H1 (cell line): Measurements from ENCODE around the gene ENDOV. TPM values are rescaled to one million over a fixed set of nuclear protein-coding genes. Genes with fewer than 3 reads are reported as not detected.
A peak's percentile ranks its signal among the peaks of the same experiment; 100 is the strongest.

ENCODE experiments used
- CTCF ChIA-PET: fragments of 300-600 bp; sonication (Branson Sonifier 250); formaldehyde crosslinking; loops from one replicate; lab custom pipeline; 2021; ENCODE audit not compliant: partially characterized antibody; lab: Charles Lee
- POLR2A ChIA-PET: fragments of 300-600 bp; sonication (Branson Sonifier 250); formaldehyde crosslinking; loops from one replicate; lab custom pipeline; 2021; ENCODE audit warnings: inconsistent platforms; ENCODE audit not compliant: partially characterized antibody; lab: Charles Lee
- DNase-seq, 2 experiments: peaks; one replicate each; pipeline versions ENCODE4 v3.0.0 to v3.0.0-alpha.2; 2010 to 2022; ENCODE audit warnings: low spot score in 2 of 2, low read depth in 1 of 2, mixed read lengths in 1 of 2
- FAIRE-seq: peaks from 2 replicates; lab custom pipeline; 2011; peaks lifted over from hg19 to GRCh38; lab: Jason Lieb, UNC
- H2AFZ ChIP-seq: 2 replicates; pipeline ENCODE4 v1.8.1; 2012; ENCODE audit warnings: low read length, inconsistent platforms
- H2AK5ac ChIP-seq: 2 replicates; pipeline ENCODE4 v1.6.1; 2013; ENCODE audit warnings: low read depth, low read length
- H2BK120ac ChIP-seq: replicated peaks from 2 replicates; pipeline ENCODE3; 2013; ENCODE audit warnings: low read depth, low read length, inconsistent platforms
- H2BK12ac ChIP-seq: 2 replicates; pipeline ENCODE4 v1.6.1; 2013; ENCODE audit warnings: low read depth, low read length
- H2BK15ac ChIP-seq: 2 replicates; pipeline ENCODE4 v1.6.1; 2013; ENCODE audit warnings: low read length
- H2BK20ac ChIP-seq: 2 replicates; pipeline ENCODE4 v1.6.1; 2013; ENCODE audit warnings: low read length
- H2BK5ac ChIP-seq: 2 replicates; pipeline ENCODE4 v1.6.1; 2013; ENCODE audit warnings: low read depth, low read length
- H3K14ac ChIP-seq: 2 replicates; pipeline ENCODE4 v1.6.1; 2013; ENCODE audit warnings: inconsistent platforms; ENCODE audit not compliant: insufficient read length
- H3K18ac ChIP-seq: 2 replicates; pipeline ENCODE4 v1.6.1; 2013; ENCODE audit warnings: low read length; ENCODE audit errors: extremely low read depth
- H3K23ac ChIP-seq: 2 replicates; pipeline ENCODE4 v1.6.1; 2013; ENCODE audit warnings: inconsistent platforms; ENCODE audit not compliant: insufficient read length
- H3K23me2 ChIP-seq: 2 replicates; pipeline ENCODE4 v1.6.1; 2013; ENCODE audit warnings: low read depth, low read length
- H3K27ac ChIP-seq: 2 replicates; pipeline ENCODE4 v1.6.1; 2011; ENCODE audit warnings: low read depth, low read length, inconsistent platforms
- H3K27me3 ChIP-seq, 4 experiments: replicated peaks in 1 of 4; 1 replicate in 1 of 4; 2 replicates in 3 of 4; pipeline versions ENCODE4 v1.6.1 to v1.8.1; 2011 to 2013; ENCODE audit warnings: low read length in 3 of 4, mild to moderate bottlenecking in 3 of 4, inconsistent platforms in 2 of 4, mixed read lengths in 2 of 4, moderate library complexity in 1 of 4; ENCODE audit not compliant: control insufficient read depth in 3 of 4, insufficient read depth in 3 of 4; ENCODE audit errors: extremely low read depth in 1 of 4
- H3K36me3 ChIP-seq, 4 experiments: 2 replicates each; pipeline versions ENCODE4 v1.6.1 to v1.8.1; 2011 to 2013; ENCODE audit warnings: mild to moderate bottlenecking in 4 of 4, low read length in 3 of 4, moderate library complexity in 2 of 4, control low read depth in 1 of 4, inconsistent platforms in 1 of 4; ENCODE audit not compliant: insufficient read depth in 4 of 4, control insufficient read depth in 2 of 4
- H3K4ac ChIP-seq: replicated peaks from 2 replicates; pipeline ENCODE3; 2013; ENCODE audit warnings: low read length, low read depth, mixed read lengths, inconsistent platforms; ENCODE audit not compliant: insufficient read length
- H3K4me1 ChIP-seq, 4 experiments: replicated peaks in 1 of 4; 1 replicate in 1 of 4; 2 replicates in 3 of 4; pipeline versions ENCODE4 v1.6.1 to v1.8.1; 2011 to 2013; ENCODE audit warnings: low read length in 3 of 4, inconsistent platforms in 2 of 4, mixed read lengths in 1 of 4; ENCODE audit not compliant: insufficient read depth in 4 of 4, control insufficient read depth in 3 of 4
- H3K4me2 ChIP-seq, 2 experiments: 2 replicates each; pipeline versions ENCODE4 v1.6.1 to v1.8.1; 2011 to 2013; ENCODE audit warnings: low read depth in 2 of 2, low read length in 2 of 2, control low read depth in 1 of 2, inconsistent platforms in 1 of 2, mild to moderate bottlenecking in 1 of 2; ENCODE audit not compliant: insufficient read depth in 1 of 2
- H3K4me3 ChIP-seq, 4 experiments: fragments of 200-600, 300-600 bp in 1 of 4; sonication (generic), shearing (Covaris generic), sonication (Bioruptor Twin) in 1 of 4; 2 replicates each; pipeline versions ENCODE4 v1.5.1 to v1.8.1; 2011 to 2016; ENCODE audit warnings: low read length in 4 of 4, low read depth in 3 of 4, control low read depth in 2 of 4, inconsistent platforms in 2 of 4, mild to moderate bottlenecking in 2 of 4, mixed read lengths in 1 of 4, moderate library complexity in 1 of 4; ENCODE audit not compliant: insufficient read depth in 2 of 4; ENCODE audit errors: extremely low read depth in 1 of 4
- H3K56ac ChIP-seq: replicated peaks from 2 replicates; pipeline ENCODE3; 2013; ENCODE audit warnings: low read depth, mild to moderate bottlenecking, mixed read lengths, low read length, inconsistent platforms; ENCODE audit not compliant: insufficient read length
- H3K79me1 ChIP-seq: 2 replicates; pipeline ENCODE4 v1.6.1; 2013; ENCODE audit warnings: low read depth, low read length, control low read depth
- H3K79me2 ChIP-seq, 2 experiments: 2 replicates each; pipeline versions ENCODE4 v1.6.1 to v1.8.1; 2012 to 2013; ENCODE audit warnings: low read length in 2 of 2, mild to moderate bottlenecking in 2 of 2, inconsistent platforms in 1 of 2; ENCODE audit not compliant: insufficient read depth in 2 of 2, control insufficient read depth in 1 of 2
- H3K9ac ChIP-seq, 4 experiments: replicated peaks in 1 of 4; 1 replicate in 1 of 4; 2 replicates in 3 of 4; pipeline versions ENCODE4 v1.6.1 to v1.8.1; 2011 to 2013; ENCODE audit warnings: low read depth in 3 of 4, low read length in 3 of 4, control low read depth in 2 of 4, mild to moderate bottlenecking in 2 of 4, moderate library complexity in 2 of 4, inconsistent platforms in 1 of 4; ENCODE audit errors: extremely low read depth in 1 of 4
- H3K9me3 ChIP-seq, 2 experiments: 2 replicates each; pipeline versions ENCODE4 v1.6.1 to v1.8.1; 2012 to 2013; ENCODE audit warnings: mild to moderate bottlenecking in 2 of 2, moderate library complexity in 2 of 2, control low read depth in 1 of 2, inconsistent platforms in 1 of 2, low read depth in 1 of 2, low read length in 1 of 2, mixed read lengths in 1 of 2; ENCODE audit not compliant: insufficient read depth in 2 of 2
- H4K20me1 ChIP-seq, 2 experiments: replicated peaks in 1 of 2; 2 replicates each; pipeline versions ENCODE3 to v1.8.1; 2011 to 2013; ENCODE audit warnings: inconsistent platforms in 2 of 2, low read length in 2 of 2, mild to moderate bottlenecking in 1 of 2; ENCODE audit not compliant: insufficient read depth in 2 of 2, control insufficient read depth in 1 of 2
- H4K5ac ChIP-seq: 2 replicates; pipeline ENCODE4 v1.6.1; 2013; ENCODE audit warnings: low read length, low read depth, mixed read lengths, inconsistent platforms; ENCODE audit not compliant: insufficient read length
- H4K8ac ChIP-seq: 2 replicates; pipeline ENCODE4 v1.8.0; 2013; ENCODE audit warnings: mild to moderate bottlenecking, moderate library complexity, low read length, inconsistent platforms; ENCODE audit not compliant: insufficient read depth; ENCODE audit errors: extremely low read depth
- H4K91ac ChIP-seq: replicated peaks from 2 replicates; pipeline ENCODE3; 2013; ENCODE audit warnings: low read length, mixed read lengths, inconsistent platforms; ENCODE audit not compliant: insufficient read length
- CBX5 ChIP-seq: fragments of 300-800, 300-1000 bp; sonication (generic); IDR thresholded peaks from 2 replicates; pipeline ENCODE4 v1.7.1; 2016; ENCODE audit warnings: antibody characterized with exemption, low read length, low read depth
- EP300 ChIP-seq, 2 experiments: IDR thresholded peaks; 1 replicate in 1 of 2; 2 replicates in 1 of 2; pipeline ENCODE4 v1.6.1; 2011 to 2012; ENCODE audit warnings: low read depth in 2 of 2, low read length in 2 of 2, mild to moderate bottlenecking in 2 of 2, borderline replicate concordance in 1 of 2, inconsistent platforms in 1 of 2, moderate library complexity in 1 of 2
- HDAC6 ChIP-seq: IDR thresholded peaks from one replicate; pipeline ENCODE4 v1.7.1; 2012; ENCODE audit warnings: low read depth, mild to moderate bottlenecking, inconsistent platforms, low read length, moderate library complexity
- JUN ChIP-seq: IDR thresholded peaks from 2 replicates; pipeline ENCODE4 v1.6.1; 2011; ENCODE audit warnings: low read depth, mild to moderate bottlenecking, improper control_type of control experiment, low read length
- NRF1 ChIP-seq: IDR thresholded peaks from 2 replicates; pipeline ENCODE4 v1.6.1; 2011; ENCODE audit warnings: mild to moderate bottlenecking, low read depth, low read length, improper control_type of control experiment
- POLR2A ChIP-seq, 2 experiments: IDR thresholded peaks; 1 replicate in 1 of 2; 2 replicates in 1 of 2; pipeline ENCODE4 v1.6.1; 2011; ENCODE audit warnings: low read depth in 2 of 2, low read length in 2 of 2, mild to moderate bottlenecking in 2 of 2; ENCODE audit errors: control extremely low read depth in 1 of 2
- SAP30 ChIP-seq: fragments of 300-600 bp; sonication (generic); IDR thresholded peaks from 2 replicates; pipeline ENCODE4 v1.7.1; 2012; ENCODE audit warnings: low read length, moderate library complexity, mild to moderate bottlenecking, inconsistent platforms; ENCODE audit not compliant: insufficient read depth, insufficient replicate concordance
- TBP ChIP-seq: IDR thresholded peaks from 2 replicates; pipeline ENCODE4 v1.6.1; 2011; ENCODE audit warnings: low read depth, low read length, improper control_type of control experiment
- TCF12 ChIP-seq: IDR thresholded peaks from 2 replicates; pipeline ENCODE4 v1.6.1; 2011; ENCODE audit warnings: low read depth, mild to moderate bottlenecking, low read length
- YY1 ChIP-seq: IDR thresholded peaks from 2 replicates; pipeline ENCODE4 v1.6.1; 2011; ENCODE audit warnings: low read depth, mild to moderate bottlenecking, low read length
- WGBS, 2 experiments: shearing (Covaris generic) in 1 of 2; methylation state at CpG; one replicate each; pipeline versions ENCODE4 v1.1.6 to v1.1.7; 2013 to 2015; ENCODE audit warnings: low lambda C conversion rate in 2 of 2, mixed read lengths in 2 of 2, inconsistent platforms in 1 of 2, low coverage in 1 of 2, missing lambda C conversion rate in 1 of 2; ENCODE audit not compliant: insufficient replicate concordance in 2 of 2, insufficient coverage in 1 of 2, insufficient read length in 1 of 2; ENCODE audit errors: extremely low coverage in 1 of 2, missing lambda C conversion rate in 1 of 2; 5-methylcytosine and 5-hydroxymethylcytosine counted together
- polyA plus RNA-seq, 7 experiments: library from polyadenylated mRNA; depleted of rRNA in 3 of 7; stranded (reverse) in 5 of 7; unstranded in 2 of 7; fragments of >200 nt in 5 of 7; fragments of 200-250 nt in 2 of 7; gene quantifications; 1 replicate in 5 of 7; 2 replicates in 1 of 7; 4 replicates in 1 of 7; pipeline versions ENCODE4 v1.2.1 to v1.2.3, GENCODE V29; 2011 to 2013; ENCODE audit warnings: missing spikeins in 2 of 7, mixed read lengths in 2 of 7
- total RNA-seq: library from RNA; stranded (reverse); fragmentation: NEBNext Ultra II Directional; extraction: Animal tissue kit (Norgen Biotek cat#: 25700); gene quantifications from 2 replicates; pipeline ENCODE4 v1.2.1, GENCODE V29; 2021
- TF ChIP-seq, protein P1 (sequence below): IDR thresholded peaks from 2 replicates; pipeline ENCODE4 v1.6.1; 2012; ENCODE audit warnings: inconsistent platforms

The ENDOV gene
- total and polyA plus RNA-seq, 2 of the 8 experiments (the other 6 are each of a cell fraction or from before 2014, with no cell fraction given) = 10.6 to 13.3 TPM

DNA sequence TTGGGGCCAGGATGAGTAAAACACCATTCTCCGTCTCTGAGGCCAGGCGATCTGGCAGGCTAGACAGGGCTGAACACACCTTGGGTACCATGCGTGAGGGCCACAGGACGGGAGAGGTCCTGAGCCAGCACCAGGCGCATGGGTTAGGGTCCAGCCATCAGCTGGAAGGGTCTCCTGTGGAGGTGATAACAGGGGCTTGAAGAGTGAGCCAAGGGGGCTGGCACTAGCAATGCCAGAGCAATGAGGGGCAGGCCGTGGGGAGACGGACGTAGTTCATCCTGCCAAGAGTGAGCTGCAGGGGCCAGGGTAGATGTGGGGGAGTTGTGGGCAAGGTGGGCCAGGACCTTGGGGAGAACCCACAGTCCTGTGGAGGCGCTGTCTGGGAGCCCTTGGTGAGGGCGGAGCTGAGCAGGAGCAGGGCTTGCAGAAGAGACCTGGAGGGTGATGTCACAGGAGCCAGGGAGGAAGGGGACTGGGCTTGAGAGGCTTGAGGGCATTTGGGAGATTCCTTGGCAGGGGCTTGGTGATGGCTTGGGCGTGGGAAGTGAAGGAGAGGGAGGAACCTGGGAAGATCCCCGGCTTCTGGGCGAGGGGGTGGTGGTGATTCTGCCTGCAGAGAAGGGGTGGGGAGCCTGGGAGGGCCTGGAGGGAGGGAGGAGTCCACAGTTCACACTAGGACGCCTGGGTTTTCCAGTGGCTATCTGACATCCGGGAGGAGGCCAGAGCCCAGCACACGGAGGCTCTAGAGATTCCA, 67.8 kb downstream of the ENDOV start:
- POLR2A ChIA-PET = interaction anchor here (0.5 kb wide), 1 partner anchor 334 kb away, joined by 3 read pairs; no protein-coding TSS in a partner anchor
- H3K4me1 ChIP-seq = peaks cover 0 to 26% (median 12%) of the 10 kb centered on the region in 4 experiments; a peak in 5 of 7 replicates
- no peaks in the 10 kb centered on the region for H3K9me3 ChIP-seq
- H2AFZ ChIP-seq = no peak overlapping the region
- H3K79me1 ChIP-seq = no peaks in the 10 kb centered on the region
- no peak overlapping the region for H3K14ac ChIP-seq
- 84% methylated on average over 14 of the region's 16 CpGs; no CpG with 5 or more reads in 1 of the 2 experiments for WGBS, 2 experiments
- H3K27ac ChIP-seq = no peak overlapping the region
- H3K4me3 ChIP-seq = no peak overlapping the region
- H3K4ac ChIP-seq = no peak overlapping the region
- H3K23me2 ChIP-seq = peaks cover 9% of the 10 kb centered on the region
- H2AK5ac ChIP-seq = no peak overlapping the region
- no peak overlapping the region for H3K18ac ChIP-seq
- no peak for FAIRE-seq
- H3K79me2 ChIP-seq = no peaks in the 10 kb centered on the region
- no peak overlapping the region for H3K23ac ChIP-seq
- no peaks in the 10 kb centered on the region; a peak in 1 of 8 replicates for H3K36me3 ChIP-seq
- H2BK20ac ChIP-seq = 0 out of 2 replicates have a peak overlapping the region, but pooled peaks have one; percentile 18
- no peak overlapping the region for H2BK15ac ChIP-seq
- H2BK120ac ChIP-seq = no peak overlapping the region
- H3K9ac ChIP-seq = no peak overlapping the region
- no peak for DNase-seq
- CTCF ChIA-PET = interaction anchor here (1.0 to 1.4 kb wide), 4 partner anchors 11 to 47 kb away, joined by 3 to 4 read pairs (median 4); no protein-coding TSS in a partner anchor
- no peak overlapping the region for H3K4me2 ChIP-seq
- H3K27me3 ChIP-seq = peaks cover 33 to 54% (median 51%) of the 10 kb centered on the region in 4 experiments
- H2BK12ac ChIP-seq = peak overlapping the region; percentile 43; the same call in 1 of the 2 replicates
- no peak overlapping the region for H4K8ac ChIP-seq
- no peak overlapping the region for H3K56ac ChIP-seq
- H4K91ac ChIP-seq = no peak overlapping the region
- H4K5ac ChIP-seq = no peak overlapping the region
- H4K20me1 ChIP-seq = peaks cover 0 to 6% of the 10 kb centered on the region in 2 experiments
- H2BK5ac ChIP-seq = no peak overlapping the region
- TF ChIP-seq YY1 = no peak
- TF ChIP-seq POLR2A (IDR thresholded peaks at IDR 0.05; ENCODE audit: control extremely low read depth in 1 of 2, low read depth in 2 of 2, low read length in 2 of 2) = no peak
- TF ChIP-seq CBX5 = no peak
- no peak for TF ChIP-seq HDAC6
- no peak for TF ChIP-seq NRF1
- TF ChIP-seq TCF12 = no peak
- no peak for TF ChIP-seq EP300 (IDR thresholded peaks at IDR 0.05; ENCODE audit: borderline replicate concordance in 1 of 2, low read depth in 2 of 2, low read length in 2 of 2)
- TF ChIP-seq JUN = no peak
- no peak for TF ChIP-seq SAP30
- TF ChIP-seq TBP = no peak
- TF ChIP-seq, protein P1, sequence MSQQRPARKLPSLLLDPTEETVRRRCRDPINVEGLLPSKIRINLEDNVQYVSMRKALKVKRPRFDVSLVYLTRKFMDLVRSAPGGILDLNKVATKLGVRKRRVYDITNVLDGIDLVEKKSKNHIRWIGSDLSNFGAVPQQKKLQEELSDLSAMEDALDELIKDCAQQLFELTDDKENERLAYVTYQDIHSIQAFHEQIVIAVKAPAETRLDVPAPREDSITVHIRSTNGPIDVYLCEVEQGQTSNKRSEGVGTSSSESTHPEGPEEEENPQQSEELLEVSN = no peak
